H9 (cell line): Measurements from ENCODE around the gene IVNS1ABP. TPM values are rescaled to one million over a fixed set of nuclear protein-coding genes. Genes with fewer than 3 reads are reported as not detected.

Experiments used
- DNase-seq: peaks from one replicate; pipeline ENCODE4 v3.0.0-alpha.2; 2017
- H2AFZ ChIP-seq: one replicate; pipeline ENCODE4 v1.6.1; 2013; ENCODE audit warnings: mild to moderate bottlenecking, low read length, control low read depth, moderate library complexity
- H2AK5ac ChIP-seq: 2 replicates; pipeline ENCODE4 v1.6.1; 2013; ENCODE audit warnings: low read length, control low read depth, mixed read lengths; ENCODE audit not compliant: insufficient read length
- H2BK120ac ChIP-seq: one replicate; pipeline ENCODE4 v1.6.1; 2013; ENCODE audit warnings: low read depth, mild to moderate bottlenecking, low read length, control low read depth, inconsistent platforms; ENCODE audit not compliant: poor library complexity, severe bottlenecking
- H2BK12ac ChIP-seq: 2 replicates; pipeline ENCODE4 v1.6.1; 2013; ENCODE audit warnings: low read length, control low read depth, mixed read lengths, low read depth; ENCODE audit not compliant: insufficient read length
- H2BK15ac ChIP-seq: 2 replicates; pipeline ENCODE4 v1.6.1; 2013; ENCODE audit warnings: low read depth, low read length, control low read depth
- H2BK20ac ChIP-seq: one replicate; pipeline ENCODE4 v1.6.1; 2013; ENCODE audit warnings: low read depth, mild to moderate bottlenecking, low read length, control low read depth, inconsistent platforms; ENCODE audit not compliant: poor library complexity, severe bottlenecking
- H2BK5ac ChIP-seq: 2 replicates; pipeline ENCODE4 v1.6.1; 2013; ENCODE audit warnings: low read length, control low read depth, mixed read lengths; ENCODE audit not compliant: insufficient read length
- H3K14ac ChIP-seq: 2 replicates; pipeline ENCODE4 v1.6.1; 2013; ENCODE audit warnings: low read length, control low read depth; ENCODE audit not compliant: insufficient read depth
- H3K18ac ChIP-seq: 2 replicates; pipeline ENCODE4 v1.6.1; 2013; ENCODE audit warnings: low read depth, mild to moderate bottlenecking, mixed read lengths, low read length, control low read depth; ENCODE audit not compliant: insufficient read length
- H3K23ac ChIP-seq: 2 replicates; pipeline ENCODE4 v1.6.1; 2013; ENCODE audit warnings: low read length, control low read depth, mixed read lengths, low read depth; ENCODE audit not compliant: insufficient read length
- H3K23me2 ChIP-seq: 2 replicates; pipeline ENCODE4 v1.6.1; 2013; ENCODE audit warnings: low read depth, mild to moderate bottlenecking, mixed read lengths, low read length, control low read depth; ENCODE audit not compliant: insufficient read length, poor library complexity, severe bottlenecking
- H3K27ac ChIP-seq: 2 replicates; pipeline ENCODE4 v1.5.1; 2013; ENCODE audit warnings: low read length, control low read depth, mixed read lengths, low read depth; ENCODE audit not compliant: insufficient read length
- H3K27me3 ChIP-seq: 2 replicates; pipeline ENCODE4 v1.6.1; 2013; ENCODE audit warnings: low read length, control low read depth, inconsistent platforms; ENCODE audit not compliant: insufficient read depth
- H3K4ac ChIP-seq: 2 replicates; pipeline ENCODE4 v1.6.1; 2013; ENCODE audit warnings: low read depth, mild to moderate bottlenecking, control low read depth, inconsistent platforms, low read length, moderate library complexity
- H3K4me1 ChIP-seq: 2 replicates; pipeline ENCODE4 v1.6.1; 2013; ENCODE audit warnings: low read length, control low read depth, inconsistent platforms; ENCODE audit not compliant: insufficient read depth
- H3K4me2 ChIP-seq: 2 replicates; pipeline ENCODE4 v1.6.1; 2013; ENCODE audit warnings: low read length, control low read depth, mixed read lengths; ENCODE audit not compliant: insufficient read length, insufficient read depth
- H3K56ac ChIP-seq: 2 replicates; pipeline ENCODE4 v1.6.1; 2013; ENCODE audit warnings: low read depth, mild to moderate bottlenecking, mixed read lengths, low read length, control low read depth; ENCODE audit not compliant: insufficient read length
- H3K79me1 ChIP-seq: 2 replicates; pipeline ENCODE4 v1.6.1; 2013; ENCODE audit warnings: low read depth, mild to moderate bottlenecking, moderate library complexity, low read length, control low read depth, inconsistent platforms; ENCODE audit not compliant: insufficient read depth, poor library complexity, severe bottlenecking
- H3K79me2 ChIP-seq: 2 replicates; pipeline ENCODE4 v1.6.1; 2013; ENCODE audit warnings: low read length, control low read depth, inconsistent platforms; ENCODE audit not compliant: insufficient read depth
- H3K9ac ChIP-seq: 2 replicates; pipeline ENCODE4 v1.6.1; 2013; ENCODE audit warnings: low read length, control low read depth, mixed read lengths; ENCODE audit not compliant: insufficient read length; ENCODE audit errors: extremely low read depth
- H3K9me3 ChIP-seq: one replicate; pipeline ENCODE4 v1.6.1; 2013; ENCODE audit warnings: low read depth, low read length, inconsistent platforms; ENCODE audit not compliant: control insufficient read depth
- H3T11ph ChIP-seq: one replicate; pipeline ENCODE4 v1.6.1; 2013; ENCODE audit warnings: mild to moderate bottlenecking, low read length, control low read depth, inconsistent platforms
- H4K20me1 ChIP-seq: one replicate; pipeline ENCODE4 v1.6.1; 2013; ENCODE audit not compliant: control insufficient read depth, insufficient read length, insufficient read depth
- H4K5ac ChIP-seq: 2 replicates; pipeline ENCODE4 v1.6.1; 2013; ENCODE audit warnings: low read depth, mild to moderate bottlenecking, mixed read lengths, low read length, control low read depth; ENCODE audit not compliant: insufficient read length
- H4K8ac ChIP-seq: replicated peaks from 2 replicates; pipeline ENCODE4 v1.6.1; 2013; ENCODE audit warnings: low read length, control low read depth, mixed read lengths, low read depth; ENCODE audit not compliant: insufficient read length
- H4K91ac ChIP-seq: 2 replicates; pipeline ENCODE4 v1.6.1; 2013; ENCODE audit warnings: low read depth, mild to moderate bottlenecking, moderate library complexity, mixed read lengths, low read length, control low read depth; ENCODE audit not compliant: insufficient read length
- H3K27ac Mint-ChIP-seq, 3 experiments: 2 replicates in 2 of 3; 3 replicates in 1 of 3; pipeline ENCODE4 v1.8.0; 2020 to 2021; ENCODE audit warnings: mixed read lengths in 3 of 3, mild to moderate bottlenecking in 1 of 3, moderate library complexity in 1 of 3
- H3K27me3 Mint-ChIP-seq: 2 replicates; pipeline ENCODE4 v1.8.0; 2021; ENCODE audit warnings: low read depth, mild to moderate bottlenecking, moderate library complexity, mixed read lengths
- H3K36me3 Mint-ChIP-seq, 3 experiments: 2 replicates in 2 of 3; 3 replicates in 1 of 3; pipeline ENCODE4 v1.8.0; 2020 to 2021; ENCODE audit warnings: low read depth in 3 of 3, mixed read lengths in 3 of 3; ENCODE audit not compliant: insufficient read depth in 1 of 3
- H3K4me1 Mint-ChIP-seq, 2 experiments: 2 replicates each; pipeline ENCODE4 v1.8.0; 2020; ENCODE audit warnings: mixed read lengths in 2 of 2
- H3K4me3 Mint-ChIP-seq, 2 experiments: 2 replicates in 1 of 2; 3 replicates in 1 of 2; pipeline ENCODE4 v1.8.0; 2020 to 2021; ENCODE audit warnings: mild to moderate bottlenecking in 2 of 2, mixed read lengths in 2 of 2, moderate library complexity in 1 of 2
- H3K9me3 Mint-ChIP-seq, 2 experiments: 2 replicates in 1 of 2; 3 replicates in 1 of 2; pipeline ENCODE4 v1.8.0; 2020; ENCODE audit warnings: mild to moderate bottlenecking in 2 of 2, mixed read lengths in 2 of 2, moderate library complexity in 1 of 2
- CTCF ChIP-seq: fragments of 200-600 bp; sonication (generic); conservative IDR thresholded peaks from 3 replicates; pipeline ENCODE4 v1.8.0; 2021; ENCODE audit warnings: antibody characterized with exemption, mild to moderate bottlenecking
- total RNA-seq: library from RNA; stranded (reverse); gene quantifications from 2 replicates; pipeline ENCODE4 v1.2.1, GENCODE V29; 2021

IVNS1ABP gene
- total RNA-seq, 1 experiment from 2014 or later: 110 TPM

- no peaks in the 10 kb centered on the region for H3K4me1 ChIP-seq
- no peaks in the 10 kb centered on the region for H3K27me3 Mint-ChIP-seq
- peaks cover 17 to 55% (median 38%) of the 10 kb centered on the region in 3 experiments for H3K36me3 Mint-ChIP-seq
- no peak overlapping the region for H2AK5ac ChIP-seq
- no peak overlapping the region for H3K27ac ChIP-seq
- H2AFZ ChIP-seq: no peak overlapping the region
- peaks cover 2% of the 10 kb centered on the region for H3K79me1 ChIP-seq
- no peak overlapping the region for H4K5ac ChIP-seq
- no peak overlapping the region for H3T11ph ChIP-seq
- no peak overlapping the region for H3K4me3 Mint-ChIP-seq
- H2BK5ac ChIP-seq: no peak overlapping the region
- H3K56ac ChIP-seq: no peak overlapping the region
- no peak overlapping the region for H2BK15ac ChIP-seq
- TF ChIP-seq CTCF: no peak
- peak overlapping the region in 2 of 3 experiments; percentile 24 to 52; a peak in 3 of 7 replicates for H3K27ac Mint-ChIP-seq
- H3K79me2 ChIP-seq: peaks cover 51% of the 10 kb centered on the region
- H4K20me1 ChIP-seq: no peaks in the 10 kb centered on the region
- H3K23me2 ChIP-seq: no peaks in the 10 kb centered on the region
- no peak overlapping the region for H2BK120ac ChIP-seq
- no peak overlapping the region for H4K91ac ChIP-seq
- DNase-seq: no peak
- H3K9me3 ChIP-seq: no peaks in the 10 kb centered on the region
- no peak overlapping the region for H2BK12ac ChIP-seq
- peaks cover 36 to 37% of the 10 kb centered on the region in 2 experiments for H3K4me1 Mint-ChIP-seq
- H4K8ac ChIP-seq: no peak overlapping the region
- H3K23ac ChIP-seq: no peak overlapping the region
- no peak overlapping the region for H3K4ac ChIP-seq
- H3K9me3 Mint-ChIP-seq: no peaks in the 10 kb centered on the region
- H3K18ac ChIP-seq: no peak overlapping the region
- H3K27me3 ChIP-seq: no peaks in the 10 kb centered on the region
- H3K14ac ChIP-seq: no peak overlapping the region
- H3K4me2 ChIP-seq: no peak overlapping the region
- no peak overlapping the region for H2BK20ac ChIP-seq
- peak overlapping the region; percentile 5 for H3K9ac ChIP-seq
Observed at GRCh38 chr1:185311589-185312225, 5.3 kb downstream of the IVNS1ABP start.
